Fibroblast of lung (primary cell): Measurements from ENCODE around the gene PLXNA4. TPM values are rescaled to one million over a fixed set of nuclear protein-coding genes. Genes with fewer than 3 reads are reported as not detected.
A peak's percentile ranks its signal among the peaks of the same experiment; 100 is the strongest.

Experiments used
- DNase-seq, 2 donors: peaks; one replicate each; pipeline versions ENCODE4 v3.0.0 to v3.0.0-alpha.2; 2010; ENCODE audit warnings: low read depth in 2 of 2
- H2AFZ ChIP-seq: 2 replicates; pipeline ENCODE4 v1.5.1; 2012; ENCODE audit warnings: low read length, control low read depth, inconsistent platforms
- H3K27ac ChIP-seq: 2 replicates; pipeline ENCODE4 v1.5.1; 2011; ENCODE audit warnings: low read length, control low read depth; ENCODE audit not compliant: insufficient read depth
- H3K27me3 ChIP-seq: 2 replicates; pipeline ENCODE4 v1.5.1; 2011; ENCODE audit warnings: mild to moderate bottlenecking, low read length; ENCODE audit not compliant: control insufficient read depth, insufficient read depth
- H3K36me3 ChIP-seq: 2 replicates; pipeline ENCODE4 v1.5.1; 2011; ENCODE audit warnings: low read length; ENCODE audit not compliant: control insufficient read depth, insufficient read depth
- H3K4me1 ChIP-seq: 2 replicates; pipeline ENCODE4 v1.5.1; 2011; ENCODE audit warnings: low read length; ENCODE audit not compliant: control insufficient read depth, insufficient read depth; ENCODE audit errors: extremely low read depth
- H3K4me2 ChIP-seq: 2 replicates; pipeline ENCODE4 v1.5.1; 2011; ENCODE audit warnings: low read length, control low read depth; ENCODE audit not compliant: insufficient read depth; ENCODE audit errors: extremely low read depth
- H3K4me3 ChIP-seq, 4 experiments: fragments of 200-600 bp in 1 of 4; sonication (generic) in 1 of 4; replicated peaks in 1 of 4; 2 replicates each; pipeline ENCODE4 v1.5.1; 2011 to 2016; ENCODE audit warnings: low read length in 4 of 4, low read depth in 3 of 4, mild to moderate bottlenecking in 3 of 4, control low read depth in 2 of 4, inconsistent platforms in 1 of 4, mixed read lengths in 1 of 4; ENCODE audit not compliant: insufficient read depth in 1 of 4; ENCODE audit errors: control extremely low read depth in 1 of 4
- H3K79me2 ChIP-seq: 2 replicates; pipeline ENCODE4 v1.5.1; 2012; ENCODE audit warnings: mild to moderate bottlenecking, low read length, inconsistent platforms; ENCODE audit not compliant: control insufficient read depth, insufficient read depth
- H3K9ac ChIP-seq: 2 replicates; pipeline ENCODE4 v1.5.1; 2011; ENCODE audit warnings: mild to moderate bottlenecking, low read length, control low read depth; ENCODE audit not compliant: insufficient read depth
- H3K9me3 ChIP-seq: 2 replicates; pipeline ENCODE4 v1.5.1; 2012; ENCODE audit warnings: low read depth, low read length; ENCODE audit not compliant: control insufficient read depth, insufficient read depth
- H4K20me1 ChIP-seq: 2 replicates; pipeline ENCODE4 v1.5.1; 2011; ENCODE audit warnings: low read length; ENCODE audit not compliant: control insufficient read depth, insufficient read depth; ENCODE audit errors: extremely low read depth
- CTCF ChIP-seq, 2 donors: IDR thresholded peaks in 1 of 2; conservative IDR thresholded peaks in 1 of 2; 1 replicate in 1 of 2; 2 replicates in 1 of 2; pipeline ENCODE4 v1.5.1; 2011 to 2012; ENCODE audit warnings: low read length in 2 of 2, control low read depth in 1 of 2, inconsistent platforms in 1 of 2, low read depth in 1 of 2, mild to moderate bottlenecking in 1 of 2
- EZH2 ChIP-seq: IDR thresholded peaks from 2 replicates; pipeline ENCODE4 v1.5.1; 2012; ENCODE audit warnings: low read length, control low read depth, mild to moderate bottlenecking; ENCODE audit errors: missing control alignments
- polyA plus RNA-seq, 2 donors: library from polyadenylated mRNA; depleted of rRNA in 1 of 2; stranded (reverse) in 1 of 2; unstranded in 1 of 2; fragments of >200 nt; gene quantifications; 2 replicates each; pipeline ENCODE4 v1.2.1, GENCODE V29; 2011 to 2012; ENCODE audit warnings: missing spikeins in 1 of 2
- total RNA-seq: library from RNA; depleted of rRNA; stranded (reverse); fragments of >200 nt; gene quantifications from 2 replicates; pipeline ENCODE4 v1.2.1, GENCODE V29; 2014

PLXNA4 gene
- total and polyA plus RNA-seq, 2 donors (not counting 1 experiment from before 2014, with no cell fraction given), result 1.2 to 1.5 TPM

GRCh38 chr7:132318352-132319318 is 257.6 kb downstream of the PLXNA4 start:
- peak overlapping the region in 1 of 4 experiments; percentile 8 for H3K4me3 ChIP-seq
- H3K79me2 ChIP-seq, result no peaks in the 10 kb centered on the region
- peak overlapping the region; percentile 51 for H3K4me2 ChIP-seq
- TF ChIP-seq CTCF (conservative IDR thresholded peaks at IDR 0.05 in 1 of 2, IDR thresholded peaks at IDR 0.05 in 1 of 2; ENCODE audit: low read depth in 1 of 2, low read length in 2 of 2) (peak; percentile 87 to 91), EZH2 (no peak)
- no peaks in the 10 kb centered on the region for H4K20me1 ChIP-seq
- DNase-seq, result peak; percentile 78 to 83
- H3K27me3 ChIP-seq, result no peaks in the 10 kb centered on the region
- H3K9ac ChIP-seq, result no peak overlapping the region
- H2AFZ ChIP-seq, result no peak overlapping the region
- H3K27ac ChIP-seq, result no peak overlapping the region
- H3K36me3 ChIP-seq, result no peaks in the 10 kb centered on the region
- H3K4me1 ChIP-seq, result no peaks in the 10 kb centered on the region
- H3K9me3 ChIP-seq, result no peaks in the 10 kb centered on the region

- Histone ChIP-seq H4K20me1 (no peaks in the 10 kb centered on the region), H3K4me1 (no peaks in the 10 kb centered on the region), H3K4me3 (no peak overlapping the region), H3K4me2 (no peak overlapping the region), H3K36me3 (no peaks in the 10 kb centered on the region), H3K79me2 (no peaks in the 10 kb centered on the region), H3K27me3 (no peaks in the 10 kb centered on the region), H3K27ac (no peak overlapping the region), H3K9me3 (no peaks in the 10 kb centered on the region), H2AFZ (no peak overlapping the region), H3K9ac (no peak overlapping the region)
- TF ChIP-seq CTCF (conservative IDR thresholded peaks at IDR 0.05 in 1 of 2, IDR thresholded peaks at IDR 0.05 in 1 of 2; ENCODE audit: low read depth in 1 of 2, low read length in 2 of 2), result no peak
- TF ChIP-seq EZH2, result no peak
- no peak for DNase-seq
Observed at GRCh38 chr7:132317701-132318351, 258.4 kb downstream of the PLXNA4 start.

- H3K27me3 ChIP-seq, result no peaks in the 10 kb centered on the region
- H3K27ac ChIP-seq, result no peak overlapping the region
- H4K20me1 ChIP-seq, result no peaks in the 10 kb centered on the region
- TF ChIP-seq CTCF (conservative IDR thresholded peaks at IDR 0.05 in 1 of 2, IDR thresholded peaks at IDR 0.05 in 1 of 2; ENCODE audit: low read depth in 1 of 2, low read length in 2 of 2) (no peak), EZH2 (no peak)
- no peak overlapping the region for H2AFZ ChIP-seq
- no peaks in the 10 kb centered on the region for H3K79me2 ChIP-seq
- no peaks in the 10 kb centered on the region for H3K36me3 ChIP-seq
- H3K9ac ChIP-seq, result no peak overlapping the region
- H3K9me3 ChIP-seq, result no peaks in the 10 kb centered on the region
- H3K4me2 ChIP-seq, result no peak overlapping the region
- no peak for DNase-seq
- no peak overlapping the region for H3K4me3 ChIP-seq
- no peaks in the 10 kb centered on the region for H3K4me1 ChIP-seq
Observed at GRCh38 chr7:132312531-132313055, 263.7 kb downstream of the PLXNA4 start.
